Large intestine (tissue), 3 donors: ENCODE data around the gene CLEC1A. TPM values are rescaled to one million over a fixed set of nuclear protein-coding genes. Genes with fewer than 3 reads are reported as not detected.

ENCODE experiments used
- DNase-seq, 2 donors: peaks; one replicate each; pipeline versions ENCODE4 v3.0.0 to v3.0.0-alpha.2; 2013
- H3K27ac ChIP-seq: one replicate; pipeline ENCODE4 v1.5.1; 2013; ENCODE audit warnings: low read length
- H3K27me3 ChIP-seq: 2 replicates; pipeline ENCODE4 v1.6.1; 2013; ENCODE audit warnings: low read length; ENCODE audit not compliant: control insufficient read depth, insufficient read depth
- H3K36me3 ChIP-seq: 2 replicates; pipeline ENCODE4 v1.6.1; 2013; ENCODE audit warnings: low read length; ENCODE audit not compliant: control insufficient read depth, insufficient read depth
- H3K4me1 ChIP-seq: one replicate; pipeline ENCODE4 v1.6.1; 2013; ENCODE audit warnings: low read length; ENCODE audit not compliant: control insufficient read depth, insufficient read depth
- H3K4me3 ChIP-seq: one replicate; pipeline ENCODE4 v1.5.1; 2013; ENCODE audit warnings: low read length
- H3K9me3 ChIP-seq: one replicate; pipeline ENCODE4 v1.6.1; 2013; ENCODE audit warnings: mild to moderate bottlenecking, low read depth, low read length, moderate library complexity; ENCODE audit not compliant: control insufficient read depth
- WGBS: methylation state at CpG from one replicate; pipeline ENCODE4 v1.1.5; 2013; ENCODE audit warnings: low lambda C conversion rate; ENCODE audit not compliant: insufficient coverage; 5-methylcytosine and 5-hydroxymethylcytosine counted together
- polyA plus RNA-seq: library from polyadenylated mRNA; unstranded; fragments of 120-200 nt; gene quantifications from one replicate; pipeline ENCODE4 v1.2.1, GENCODE V29; 2013

Gene CLEC1A
- polyA plus RNA-seq, 1 donor, result 2.5 TPM

DNA sequence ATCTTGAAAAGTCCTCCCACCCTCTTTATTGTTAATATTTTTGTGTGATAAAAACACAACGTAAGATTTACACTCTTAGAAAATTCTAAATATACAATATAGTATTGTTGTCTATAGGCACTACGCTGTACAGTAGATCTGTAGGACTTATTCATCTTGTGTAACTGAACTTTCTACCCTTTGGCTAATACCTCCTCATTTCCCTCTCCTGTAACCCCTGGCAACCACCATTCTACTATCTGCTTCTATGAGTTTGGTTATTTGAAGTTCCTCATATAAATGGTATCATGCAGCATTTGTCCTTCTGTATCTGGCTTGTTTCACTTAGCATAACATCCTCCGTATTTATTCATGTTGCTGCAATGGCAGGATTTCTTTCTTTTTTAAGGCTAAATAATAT is 73.5 kb downstream of the CLEC1A start:
- no peak overlapping the region for H3K27ac ChIP-seq
- WGBS, result 100% methylated on average over 1 of the region's 3 CpGs
- DNase-seq, result no peak
- no peaks in the 10 kb centered on the region for H3K36me3 ChIP-seq
- no peaks in the 10 kb centered on the region for H3K27me3 ChIP-seq
- no peak overlapping the region for H3K4me3 ChIP-seq
- H3K9me3 ChIP-seq, result no peaks in the 10 kb centered on the region
- no peaks in the 10 kb centered on the region for H3K4me1 ChIP-seq

DNA sequence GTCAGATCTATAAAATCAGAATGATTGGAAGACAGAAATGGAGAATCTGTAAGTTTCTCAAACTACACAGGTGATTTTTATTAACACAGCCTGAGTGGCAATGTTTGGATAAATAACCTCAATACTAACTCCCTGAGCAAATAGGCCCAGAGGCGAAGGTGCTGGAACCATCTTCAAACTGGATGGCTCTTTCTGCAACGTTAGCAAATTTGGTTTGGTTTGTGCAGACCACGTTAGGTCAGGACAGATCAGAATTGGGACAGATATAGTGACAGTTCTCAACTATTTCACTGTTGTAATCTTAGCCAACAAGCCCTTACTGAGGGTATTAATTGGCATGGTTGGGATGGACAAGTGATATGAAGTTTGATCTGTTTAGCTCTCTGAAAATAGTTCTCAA is 77.4 kb downstream of the CLEC1A start:
- no CpG with 5 or more reads among the region's 3 CpGs for WGBS

More for the DNA sequence above, 77.4 kb downstream of the CLEC1A start:
- H3K27ac ChIP-seq, result no peak overlapping the region
- no peaks in the 10 kb centered on the region for H3K9me3 ChIP-seq
- DNase-seq, result no peak
- no peaks in the 10 kb centered on the region for H3K4me1 ChIP-seq
- no peak overlapping the region for H3K4me3 ChIP-seq
- H3K27me3 ChIP-seq, result no peaks in the 10 kb centered on the region
- no peaks in the 10 kb centered on the region for H3K36me3 ChIP-seq

Other genes with a start within 250 kb of the CLEC1A start
- gene CLEC2B, start 229.6 kb downstream of the CLEC1A start, polyA plus RNA-seq, result 5.2 TPM
- gene KLRF2, start 217.5 kb downstream of the CLEC1A start, polyA plus RNA-seq, result 1.2 TPM
- not detected for gene CLEC2A, start 166.6 kb downstream of the CLEC1A start, polyA plus RNA-seq
- 1.5 TPM for gene CLEC12A, start 127.6 kb downstream of the CLEC1A start, polyA plus RNA-seq
- 0.19 TPM for gene CLEC1B, start 99.9 kb downstream of the CLEC1A start, polyA plus RNA-seq
- 0.25 TPM for gene CLEC12B, start 88.4 kb downstream of the CLEC1A start, polyA plus RNA-seq
- 2.5 TPM for gene CLEC9A, start 68.3 kb downstream of the CLEC1A start, polyA plus RNA-seq
- 8.3 TPM for gene CLEC7A, start 31.2 kb upstream of the CLEC1A start, polyA plus RNA-seq
- 2.6 TPM for gene OLR1, start 73.1 kb upstream of the CLEC1A start, polyA plus RNA-seq
- gene TMEM52B, start 80.0 kb upstream of the CLEC1A start, polyA plus RNA-seq, result 1.3 TPM
- gene GABARAPL1, start 113.9 kb upstream of the CLEC1A start, polyA plus RNA-seq, result 55.0 TPM
- 2.6 TPM for gene KLRD1, start 208.9 kb upstream of the CLEC1A start, polyA plus RNA-seq